ENCODE data around the gene CENATAC.
"Not testable (repeated sequence)": the region's sequence is repeated elsewhere in the genome, so short reads cannot be mapped to it uniquely, and the experiment has no call there.

CENATAC gene

DNA sequence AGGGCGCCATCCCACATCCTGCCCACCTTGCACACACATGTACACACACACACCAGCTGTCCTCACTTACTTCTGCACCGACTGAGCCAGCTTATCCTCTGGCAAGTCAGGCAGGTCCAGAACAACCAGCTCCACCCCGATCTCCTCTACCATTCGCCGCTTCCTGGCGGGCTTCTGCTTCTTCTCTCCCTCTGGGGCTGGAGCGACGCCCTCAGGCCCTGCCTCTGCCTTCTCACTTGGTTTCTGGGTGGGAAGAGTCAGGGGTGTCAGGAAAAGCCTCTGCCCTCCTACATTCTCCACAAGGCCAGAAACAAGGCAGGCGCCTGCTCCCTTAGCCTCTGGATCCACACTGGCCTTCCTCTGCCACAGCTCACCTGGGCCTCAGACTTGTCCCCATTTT, 50.7 kb downstream of the CENATAC start:
- FAIRE-seq: no peak
- DNase-seq (ENCODE audit: extremely low spot score, insufficient read length, low read depth): no peak

DNA sequence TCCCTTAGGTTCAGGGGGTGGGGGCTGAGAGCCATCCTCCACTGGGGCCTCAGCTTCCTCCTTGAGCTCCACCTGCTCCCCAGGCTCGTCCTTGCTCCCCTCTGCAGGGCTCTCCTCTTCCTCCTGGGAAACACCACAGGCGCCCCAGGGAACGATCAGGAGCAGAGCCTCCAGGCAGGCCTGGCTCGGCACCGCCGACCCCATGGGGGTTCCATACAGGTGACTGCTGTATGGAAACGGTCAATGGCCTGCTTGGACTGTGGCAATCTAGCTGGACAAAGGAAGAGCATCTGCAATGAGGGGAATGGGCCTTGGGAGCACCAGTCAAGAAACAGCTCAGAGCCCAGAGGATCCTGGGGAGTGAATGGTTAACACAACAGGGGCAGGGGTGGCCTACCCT, 51.1 kb downstream of the CENATAC start:
- FAIRE-seq (no peak), DNase-seq (ENCODE audit: extremely low spot score, insufficient read length, low read depth) (no peak)

DNA sequence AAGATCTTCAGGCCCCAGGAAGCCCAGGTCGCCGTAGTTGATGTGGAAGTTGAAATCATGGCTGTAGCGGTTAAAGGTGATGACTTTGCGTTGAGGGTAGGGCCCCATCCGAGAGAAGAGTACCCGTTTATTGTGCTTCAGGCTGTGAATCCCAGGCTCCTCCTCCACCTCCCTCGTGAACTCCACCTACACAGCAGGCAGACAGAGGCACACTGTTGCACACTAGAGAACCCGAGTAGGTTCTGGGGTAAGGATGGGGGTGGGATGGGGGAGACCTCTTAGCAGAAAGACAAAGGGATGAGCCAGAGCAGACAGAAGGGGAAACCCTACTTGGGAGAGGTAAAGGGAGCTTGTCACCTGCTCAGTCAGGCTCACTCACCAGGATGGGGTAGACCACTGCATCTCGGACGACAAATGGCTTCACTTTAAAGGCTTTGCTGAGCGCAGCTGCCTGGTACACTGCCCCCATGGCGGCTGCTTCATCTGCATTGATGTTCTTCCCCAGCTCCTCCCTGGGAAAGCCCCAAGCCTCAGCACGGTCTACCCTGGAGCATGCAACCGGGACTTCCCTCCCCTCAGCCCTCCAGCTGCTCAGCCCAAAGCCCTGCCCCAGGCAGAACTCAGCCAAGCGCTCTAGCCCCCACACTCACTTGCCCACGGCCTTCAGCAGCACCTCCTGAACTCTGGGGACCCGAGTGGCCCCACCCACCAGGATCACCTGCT, 53.7 kb downstream of the CENATAC start:
- no peak for DNase-seq (ENCODE audit: extremely low spot score, insufficient read length, low read depth)
- FAIRE-seq: peak; percentile 85

DNA sequence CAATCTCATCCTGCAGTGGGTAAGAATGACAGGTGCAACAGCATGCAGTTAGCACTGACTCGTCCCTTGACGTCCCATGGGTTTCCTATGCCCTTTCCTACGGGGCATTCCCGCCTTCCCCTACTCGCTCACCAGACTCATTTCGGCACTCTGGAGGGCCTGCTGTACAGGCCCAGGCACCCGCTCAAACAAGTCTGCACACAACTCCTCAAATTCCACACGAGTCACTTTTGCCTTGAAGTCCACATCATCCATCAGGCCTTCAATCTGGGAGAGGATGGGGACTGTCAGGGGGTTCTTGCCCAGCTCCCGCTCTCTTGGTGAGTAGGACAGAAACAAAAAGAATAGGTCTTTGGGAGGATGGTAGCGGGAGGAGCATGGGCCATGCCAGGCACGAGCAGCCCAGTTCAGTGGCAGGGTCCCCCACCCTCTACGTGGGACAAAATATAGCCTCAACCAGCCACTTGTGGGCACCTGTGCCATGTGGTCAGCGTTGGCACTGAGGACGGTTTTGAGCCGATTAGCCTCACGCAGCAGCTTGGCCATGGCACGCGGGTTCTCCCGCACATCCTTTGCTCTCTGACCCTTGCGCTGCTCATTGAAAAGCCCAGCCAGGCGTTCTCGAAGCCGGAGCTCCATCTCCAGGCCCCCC, 54.4 kb downstream of the CENATAC start:
- peak; percentile 54 for FAIRE-seq
- DNase-seq (ENCODE audit: extremely low spot score, insufficient read length, low read depth): no peak

DNA sequence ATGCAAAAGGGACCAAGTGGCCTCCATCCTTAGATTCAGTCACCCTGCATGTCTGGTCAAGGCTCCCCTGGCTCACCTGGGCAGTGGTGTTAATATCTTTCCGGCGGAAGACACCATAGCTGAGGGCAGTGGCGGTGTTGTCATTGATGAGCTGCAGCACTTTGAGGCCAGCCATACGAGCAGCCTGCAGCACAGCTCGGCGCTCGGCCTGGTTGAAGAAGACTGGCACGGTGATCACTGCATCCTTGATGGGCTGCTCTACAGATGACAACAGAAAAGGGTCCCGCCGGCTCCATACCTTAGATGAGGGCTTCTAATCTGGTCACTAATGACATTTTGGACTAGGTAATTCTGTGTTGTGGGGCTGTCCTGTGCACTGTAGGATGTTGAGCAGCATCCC, 56.5 kb downstream of the CENATAC start:
- DNase-seq (ENCODE audit: extremely low spot score, insufficient read length, low read depth): no peak
- FAIRE-seq: no peak

DNA sequence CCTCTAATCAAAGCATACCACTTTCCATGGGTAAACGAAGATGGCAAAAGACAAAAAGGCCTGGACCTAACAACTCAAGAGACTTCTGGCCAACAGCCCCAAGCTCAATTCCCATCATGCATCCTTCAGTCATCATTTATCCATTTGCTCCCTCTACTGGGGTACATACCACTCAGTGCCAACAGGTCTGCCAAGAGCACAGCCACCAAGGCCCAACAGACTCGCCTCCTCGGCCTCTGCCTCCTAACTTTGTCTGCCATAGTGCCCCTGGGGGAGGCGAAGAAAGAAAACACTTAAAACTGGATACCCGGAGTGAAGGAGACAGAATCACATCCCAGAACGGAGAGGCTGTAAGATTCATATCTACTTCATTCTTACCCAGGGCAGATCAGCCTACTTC, 58.0 kb downstream of the CENATAC start:
- DNase-seq (ENCODE audit: extremely low spot score, insufficient read length, low read depth) (no peak), FAIRE-seq (no peak)

DNA sequence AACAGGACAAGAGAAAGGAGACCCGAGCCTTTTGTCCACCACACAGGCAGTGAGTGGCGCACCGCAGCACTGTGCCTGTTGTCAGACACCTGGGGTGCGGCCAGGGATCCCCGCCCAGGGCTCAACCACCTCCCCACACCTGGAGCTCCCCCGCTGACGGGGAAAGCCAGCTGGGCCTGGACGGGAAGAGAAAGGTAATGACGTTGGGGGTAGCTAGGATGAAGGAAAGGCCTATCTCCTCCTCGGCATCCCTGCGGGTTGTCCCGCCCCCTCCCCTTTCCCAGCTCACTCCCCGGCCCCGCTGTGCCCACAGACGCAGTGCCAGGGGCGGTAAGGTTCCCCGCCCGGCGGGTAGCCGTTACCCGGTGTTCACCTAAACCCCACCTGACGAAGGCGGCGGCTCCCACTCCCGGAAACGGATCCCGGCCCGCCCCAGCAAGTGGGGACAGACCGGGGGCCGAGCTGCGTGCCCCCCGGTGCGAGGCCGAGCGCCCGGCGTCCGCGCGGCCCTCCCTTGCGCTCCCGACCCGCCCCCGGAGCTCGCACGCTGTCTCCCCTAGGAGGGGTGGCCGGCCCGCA, 58.6 kb downstream of the CENATAC start:
- DNase-seq (ENCODE audit: extremely low spot score, insufficient read length, low read depth) (peak; percentile 23), FAIRE-seq (peak; percentile 54)

DNA sequence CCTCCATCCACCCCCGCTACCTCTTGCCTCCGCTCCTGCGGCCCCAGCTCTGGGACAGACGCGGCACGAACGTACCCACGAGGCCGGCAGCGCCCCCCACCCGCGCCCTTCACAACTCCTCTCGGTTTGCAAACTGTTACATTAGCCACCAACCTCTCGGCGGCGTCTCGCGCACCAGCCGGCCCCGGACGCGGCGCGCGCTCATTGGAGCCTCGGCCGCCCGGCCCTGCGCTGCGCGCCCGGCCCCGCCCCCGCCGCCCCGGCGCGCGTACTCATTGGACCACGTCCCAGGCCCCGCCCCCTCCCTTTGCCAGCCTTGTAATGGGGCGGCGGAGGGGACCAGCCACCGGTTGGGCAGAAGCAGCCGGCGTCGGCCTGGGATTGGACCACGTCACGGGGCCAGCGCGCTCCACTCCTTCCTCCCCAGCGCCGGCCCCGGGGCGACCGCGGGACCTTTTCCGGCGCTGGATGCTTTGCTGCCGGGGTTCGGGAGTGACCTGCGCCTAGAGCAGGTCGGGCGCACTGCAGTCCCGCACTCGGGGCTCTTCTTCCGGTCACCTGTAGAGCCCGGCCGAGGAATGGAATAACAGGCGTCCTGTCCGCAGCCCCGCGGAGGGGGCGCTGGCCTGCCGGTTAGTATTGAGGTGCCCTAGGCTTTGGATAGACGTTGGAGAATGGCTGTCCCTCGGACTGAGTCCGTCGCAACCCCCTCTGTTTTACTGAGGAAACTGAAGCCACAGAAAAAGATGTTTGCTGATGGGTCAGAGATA, 59.2 kb downstream of the CENATAC start, which contains the start of gene HYOU1:
TSS of gene HYOU1 (minus strand) at position 206 of the 770 bp plus-strand sequence. CDS start 1,045 bp downstream, outside the sequence.
- FAIRE-seq: peak; percentile 86

DNA sequence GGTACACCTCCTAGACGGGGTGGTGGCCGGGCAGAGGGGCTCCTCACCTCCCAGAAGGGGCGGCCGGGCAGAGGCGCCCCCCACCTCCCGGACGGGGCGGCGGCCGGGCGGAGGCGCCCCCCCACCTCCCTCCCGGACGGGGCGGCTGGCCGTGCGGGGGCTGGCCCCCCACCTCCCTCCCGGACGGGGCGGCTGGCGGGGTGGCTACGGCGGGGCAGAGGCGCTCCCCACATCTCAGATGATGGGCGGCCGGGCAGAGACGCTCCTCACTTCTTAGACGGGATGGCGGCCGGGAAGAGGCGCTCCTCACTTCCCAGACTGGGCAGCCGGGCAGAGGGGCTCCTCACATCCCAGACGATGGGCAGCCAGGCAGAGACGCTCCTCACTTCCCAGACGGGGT, 61.2 kb downstream of the CENATAC start:
- not testable (repeated sequence) for FAIRE-seq; DNase-seq (ENCODE audit: extremely low spot score, insufficient read length, low read depth)

More for the DNA sequence above, 59.2 kb downstream of the CENATAC start, which contains the start of gene HYOU1:
- peak; percentile 97 for DNase-seq (ENCODE audit: extremely low spot score, insufficient read length, low read depth)

DNA sequence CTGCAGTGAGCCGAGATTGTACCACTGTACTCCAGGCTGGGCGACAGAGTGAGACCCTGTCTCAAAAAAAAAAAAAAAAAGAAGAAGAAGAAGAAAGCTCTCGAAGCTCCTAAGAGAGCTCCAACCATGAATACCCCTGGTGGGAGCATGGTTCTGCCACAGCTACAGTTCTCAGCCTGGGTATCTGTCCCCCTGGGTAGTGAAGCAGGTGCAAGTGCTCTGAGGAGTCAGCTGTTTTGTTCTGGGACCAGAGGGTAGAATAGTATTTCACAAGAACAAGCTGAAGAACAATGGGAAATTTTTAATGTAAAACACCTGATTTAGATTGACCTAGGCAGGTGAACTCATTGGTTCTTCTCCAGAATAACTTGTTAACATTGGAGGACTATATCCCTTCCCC, 63.3 kb downstream of the CENATAC start:
- no peak for DNase-seq (ENCODE audit: extremely low spot score, insufficient read length, low read depth)
- FAIRE-seq: no peak

DNA sequence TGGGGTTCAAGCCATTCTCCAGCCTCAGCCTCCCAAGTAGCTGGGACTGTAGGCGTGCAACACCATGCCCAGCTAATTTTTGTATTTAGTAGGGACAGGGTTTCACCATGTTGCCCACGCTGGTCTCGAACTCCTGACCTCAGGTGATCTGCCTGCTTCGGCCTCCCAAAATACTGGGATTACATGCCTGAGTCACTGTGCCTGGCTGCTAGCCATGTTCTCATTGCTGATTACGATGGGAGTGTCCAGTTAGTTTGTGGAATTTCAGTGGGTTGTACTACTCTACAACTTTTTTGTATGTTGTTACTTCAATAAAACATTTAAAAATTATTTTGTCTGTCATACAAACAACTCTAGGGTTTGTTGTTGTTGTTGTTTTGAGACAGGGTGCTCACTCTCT, 64.8 kb downstream of the CENATAC start:
- DNase-seq (ENCODE audit: extremely low spot score, insufficient read length, low read depth) (no peak), FAIRE-seq (no peak)

DNA sequence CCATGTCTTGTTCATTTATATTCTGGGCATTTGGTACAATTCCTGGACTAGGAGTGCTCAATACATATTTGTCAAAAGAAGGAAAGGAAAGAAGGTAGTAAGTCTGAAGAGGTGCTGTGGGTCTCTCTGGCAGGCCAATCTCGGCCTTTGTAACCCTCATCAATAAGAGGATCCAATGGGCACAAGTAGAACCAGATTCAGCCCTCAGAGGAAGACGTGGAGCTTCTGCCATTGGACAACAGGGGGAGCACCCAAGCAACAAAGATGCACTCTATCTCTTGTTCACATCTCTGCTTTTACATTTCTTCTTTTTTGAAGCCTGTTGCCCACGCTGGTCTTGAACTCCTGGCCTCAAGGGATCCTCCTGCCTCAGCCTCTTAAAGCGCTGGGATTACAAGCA, 67.4 kb downstream of the CENATAC start:
- peak; percentile 73 for FAIRE-seq
- DNase-seq (ENCODE audit: extremely low spot score, insufficient read length, low read depth): no peak

Data from GM18507 (cell line).